ENCODE results near the gene DDX25.

The DDX25 gene

GRCh38 chr11:125938418-125938817 is 34.1 kb downstream of the DDX25 start:
- no peak for DNase-seq

GRCh38 chr11:125939081-125939521 is 34.8 kb downstream of the DDX25 start:
- no peak for DNase-seq

DNA sequence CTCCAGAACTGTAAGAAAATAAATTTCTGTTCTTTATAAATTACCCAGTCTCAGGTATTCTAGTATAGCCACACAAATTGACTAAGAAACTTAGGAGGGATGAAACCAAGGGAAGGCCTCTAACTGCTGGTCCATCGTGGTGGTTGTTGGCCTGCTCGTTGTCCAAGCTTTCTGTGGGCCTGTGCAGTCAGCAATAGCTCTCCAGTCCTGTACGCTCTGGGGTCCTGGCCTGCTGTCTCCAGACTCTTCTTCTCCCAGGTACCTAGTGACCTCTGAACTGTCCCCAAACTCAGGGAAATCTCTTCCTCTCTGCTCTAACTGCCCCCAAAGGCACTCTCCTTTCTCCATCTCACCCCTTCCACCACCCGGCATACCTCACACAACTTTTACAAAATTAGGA is 35.8 kb downstream of the DDX25 start:
- no peak for DNase-seq

DNA sequence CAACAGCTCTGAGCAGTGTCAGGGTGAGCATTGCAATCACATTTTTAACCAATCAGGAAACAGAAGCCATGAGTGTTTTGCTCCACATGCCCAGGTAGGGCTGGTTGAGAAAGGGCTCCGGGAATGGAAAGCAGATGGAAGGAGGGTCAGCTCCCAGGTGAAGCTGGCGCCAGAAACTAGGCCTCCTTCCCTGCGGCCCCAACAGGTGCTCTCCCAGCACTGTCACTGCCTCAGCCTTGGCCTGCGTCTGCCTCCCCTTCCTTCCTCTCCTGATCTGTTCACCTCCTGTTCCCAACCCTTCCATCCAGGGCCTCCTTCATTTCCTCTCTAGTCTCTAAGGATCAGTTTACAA is 36.9 kb downstream of the DDX25 start:
- no peak for DNase-seq

DNA sequence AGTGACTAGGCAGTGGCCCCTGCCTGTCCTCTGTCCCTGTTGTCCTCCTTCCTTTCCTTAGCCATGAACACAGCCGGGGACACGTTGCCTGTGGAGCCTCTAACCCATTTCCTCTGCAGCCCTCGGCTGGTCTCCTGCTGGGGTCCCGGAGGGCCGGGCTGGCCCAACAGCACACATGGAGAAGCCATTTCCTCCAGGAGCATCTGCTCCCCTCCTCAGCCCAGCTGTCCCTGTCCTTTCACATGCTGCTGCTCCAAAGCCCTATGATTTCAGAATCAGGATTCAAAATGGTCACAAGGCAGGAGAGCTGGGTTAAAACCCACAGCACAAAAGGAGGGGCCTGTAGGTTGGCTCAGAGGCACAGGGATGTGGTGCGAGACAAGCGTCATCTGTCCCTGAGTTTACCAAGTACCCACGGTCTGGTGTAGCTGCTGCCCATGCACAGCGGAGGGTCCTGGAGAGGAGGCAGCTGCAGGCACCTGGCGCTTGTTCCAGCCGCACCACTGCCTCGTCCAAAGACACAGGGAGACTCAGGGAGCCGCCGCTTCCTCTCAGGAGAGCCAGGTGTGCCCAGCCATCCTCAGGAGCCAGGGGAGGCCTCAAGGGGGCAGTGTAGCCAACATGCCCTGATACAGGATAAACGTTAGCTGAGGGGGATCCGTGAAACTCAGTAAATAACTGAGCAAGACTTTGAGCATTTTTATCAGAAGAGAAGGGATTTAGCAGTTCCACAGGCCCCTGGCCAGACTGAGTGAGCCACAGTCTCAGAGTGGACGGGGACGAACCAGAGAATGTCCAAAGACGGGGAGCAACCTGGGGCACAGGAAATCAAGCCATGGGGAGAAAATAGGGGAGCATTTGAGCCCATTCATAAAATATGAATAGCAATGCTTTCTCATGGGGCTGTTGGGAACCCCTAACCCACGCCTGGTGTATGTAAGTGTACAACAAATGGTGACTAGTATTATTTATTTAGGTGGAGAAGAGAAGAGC is 37.6 kb downstream of the DDX25 start:
- DNase-seq: peak; percentile 70 to 81

GRCh38 chr11:125942771-125943428 is 38.6 kb downstream of the DDX25 start:
- no peak for DNase-seq

- DNase-seq: no peak
Measured at GRCh38 chr11:125943661-125944349, 39.5 kb downstream of the DDX25 start.

GRCh38 chr11:125944350-125945010 is 40.2 kb downstream of the DDX25 start:
- no peak for DNase-seq

DNA sequence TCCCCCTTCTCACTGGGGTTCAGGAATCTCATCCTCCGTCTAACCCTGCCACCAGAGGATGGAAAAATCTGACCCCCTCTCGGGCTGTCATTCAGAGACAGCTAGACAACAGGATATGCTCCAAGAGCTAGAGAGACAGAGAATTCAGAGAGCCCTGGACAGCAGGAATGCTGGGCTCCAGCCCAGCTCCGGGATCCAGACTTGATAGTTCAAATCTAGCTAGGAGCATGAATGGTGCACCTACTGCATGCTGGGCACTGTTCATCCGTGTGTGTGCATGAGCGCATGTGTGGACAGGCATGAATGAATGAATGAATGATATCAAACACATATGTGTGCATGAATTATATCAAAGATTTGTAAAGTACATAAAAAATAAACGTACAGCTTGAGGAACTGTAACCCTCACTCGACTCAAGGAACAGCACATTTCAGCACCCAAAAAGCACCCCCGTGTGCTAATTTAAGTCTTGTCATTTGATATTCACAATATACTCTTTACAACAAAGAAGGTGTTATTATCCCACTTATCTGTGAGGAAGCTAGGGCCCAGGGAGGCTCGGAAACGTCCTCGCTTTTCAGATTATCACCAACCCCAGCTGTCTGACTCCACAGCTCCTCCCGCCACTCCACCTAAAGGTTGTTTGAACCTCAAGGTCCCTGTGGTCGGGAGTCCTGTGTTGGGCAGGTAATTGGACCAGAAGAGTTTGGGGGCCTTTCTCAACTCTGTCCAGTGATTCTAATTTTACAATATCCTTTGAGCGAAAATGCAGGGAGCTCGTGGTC is 40.9 kb downstream of the DDX25 start:
- DNase-seq: no peak

GRCh38 chr11:125945797-125946520 is 41.7 kb downstream of the DDX25 start, which contains the start of gene VSIG10L2:
Gene VSIG10L2 (plus strand): TSS chr11:125946044. CDS start chr11:125946056, 12 bp downstream.
- no peak for DNase-seq

- no peak for DNase-seq
Measured at GRCh38 chr11:125946712-125947418, 42.6 kb downstream of the DDX25 start.

- DNase-seq: no peak
Measured at GRCh38 chr11:125947419-125948277, 43.3 kb downstream of the DDX25 start.

DNA sequence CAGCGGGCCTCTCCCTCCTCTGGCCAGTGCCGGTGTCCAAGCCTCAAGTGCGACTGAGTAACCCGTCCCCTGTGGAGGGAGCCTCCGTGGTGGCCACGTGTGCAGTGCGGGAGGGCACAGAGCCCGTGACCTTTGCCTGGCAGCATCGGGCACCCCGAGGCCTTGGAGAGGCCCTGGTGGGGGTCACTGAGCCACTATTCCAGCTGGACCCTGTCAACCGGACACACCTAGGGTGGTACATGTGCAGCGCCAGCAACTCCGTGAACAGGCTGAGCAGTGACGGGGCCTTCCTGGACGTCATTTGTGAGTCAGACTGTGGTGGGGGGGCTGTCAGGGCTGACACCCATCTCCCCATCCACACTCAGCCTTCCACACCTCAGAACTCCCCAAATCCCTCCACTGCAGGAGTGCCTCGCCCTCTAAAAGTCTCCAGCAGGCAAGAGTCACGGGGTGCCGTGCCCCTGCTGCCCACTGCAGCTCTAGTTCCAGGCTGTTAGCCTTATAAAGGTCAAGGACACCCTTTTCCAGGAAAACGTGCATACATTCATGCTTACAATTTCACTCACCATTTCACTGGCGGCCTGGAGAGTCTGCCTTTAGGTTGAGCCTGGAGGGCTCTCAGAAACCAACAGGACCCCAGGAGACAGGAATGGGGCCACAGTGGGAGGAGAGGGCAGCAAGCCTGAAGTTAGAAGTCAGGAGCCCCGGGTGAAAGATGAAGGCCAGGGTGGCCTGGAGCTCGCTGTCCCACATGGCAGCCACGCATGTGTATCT is 44.2 kb downstream of the DDX25 start:
- DNase-seq: no peak

DNA sequence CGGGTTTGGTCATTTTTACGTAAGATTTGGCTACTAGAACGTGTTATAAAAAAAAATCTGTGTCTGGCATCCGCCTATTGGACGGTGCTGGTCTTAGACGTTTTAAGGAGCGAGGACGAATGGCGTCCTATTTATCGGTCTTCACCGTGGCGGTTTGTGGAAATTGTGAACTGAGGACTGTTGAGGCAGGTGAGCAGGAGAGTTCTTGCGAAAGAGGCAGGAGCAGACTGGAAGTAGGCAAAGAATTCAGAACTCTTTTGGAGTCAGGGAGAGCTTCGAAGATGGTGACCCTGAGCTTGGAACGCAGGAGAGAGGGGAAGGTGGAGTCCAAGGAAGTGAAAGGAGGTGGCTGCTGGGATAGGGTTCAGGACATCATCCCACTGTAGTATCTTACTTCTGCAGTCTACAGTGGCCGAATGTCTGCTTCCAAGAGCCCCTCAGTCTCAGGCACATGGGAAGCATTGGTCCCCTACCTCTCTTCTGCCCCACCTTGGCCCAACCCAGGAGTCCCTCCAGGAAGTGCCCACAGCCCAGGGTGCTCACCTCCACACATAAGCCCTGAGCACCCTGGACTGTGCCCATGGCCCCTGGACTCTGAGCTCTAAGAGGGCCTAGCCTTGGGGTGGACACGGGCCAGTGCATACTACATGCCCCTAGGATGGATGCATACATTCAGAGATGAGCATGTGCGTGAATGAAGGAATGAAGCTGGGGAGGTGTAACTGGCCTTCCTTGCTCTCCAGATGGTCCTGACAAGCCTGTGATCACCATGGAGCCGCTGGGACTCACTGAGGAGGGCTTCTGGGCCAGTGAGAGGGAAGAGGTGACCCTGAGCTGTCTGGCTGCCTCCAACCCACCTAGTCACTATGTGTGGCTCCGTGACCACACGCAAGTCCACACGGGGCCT is 45.2 kb downstream of the DDX25 start:
- no peak for DNase-seq

DNA sequence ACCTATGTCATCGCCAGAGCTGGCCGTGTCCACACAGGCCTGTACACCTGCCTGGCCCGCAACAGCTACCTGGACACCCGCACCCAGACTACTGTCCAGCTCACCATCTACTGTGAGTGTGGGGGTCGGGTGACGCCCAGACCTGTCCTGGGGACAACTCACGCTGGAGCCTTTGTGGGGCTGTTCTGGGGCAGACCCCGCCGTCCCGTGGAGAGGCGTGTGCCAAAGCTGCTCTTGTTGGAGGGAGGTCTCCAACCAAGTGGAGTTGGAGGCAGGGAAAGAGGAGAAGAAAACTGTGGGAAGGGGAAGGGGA is 45.8 kb downstream of the DDX25 start:
- no peak for DNase-seq

- DNase-seq: no peak
Measured at GRCh38 chr11:125950696-125951651, 46.7 kb downstream of the DDX25 start.

DNA sequence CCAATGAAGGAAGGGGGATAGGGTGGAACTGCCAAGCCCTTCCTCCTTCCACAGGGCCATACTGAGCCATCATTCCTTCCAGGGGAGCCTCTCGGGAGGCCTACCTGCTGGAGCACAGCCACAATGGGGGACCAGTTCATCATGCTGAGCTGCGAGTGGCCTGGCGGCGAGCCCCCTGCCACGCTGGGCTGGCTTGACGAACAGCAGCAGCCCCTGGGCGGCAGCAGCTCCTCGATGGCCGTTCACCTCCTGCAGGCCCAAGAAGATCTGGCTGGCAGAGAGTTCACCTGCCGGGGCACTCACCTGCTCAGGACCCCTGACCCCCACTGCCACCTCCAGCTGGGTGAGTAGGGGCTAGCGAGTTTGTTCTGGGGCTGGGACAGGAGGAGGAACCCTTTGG is 47.4 kb downstream of the DDX25 start:
- DNase-seq: no peak

Measured in NCI-H187 (cell line).